A549 (cell line): Measurements from ENCODE around the gene CAMTA1. TPM values are rescaled to one million over a fixed set of nuclear protein-coding genes. Genes with fewer than 3 reads are reported as not detected.

Source experiments
- ATAC-seq, 2 experiments: fragments of 200-7000 bp in 1 of 2; fragments of >200 bp in 1 of 2; cut with Nextera tagmentation in 1 of 2; cut with Tn5 transposase in 1 of 2; 3 replicates each; pipeline versions ENCODE4 v1.8.0 to v1.9.1; 2018 to 2020; ENCODE audit warnings: mild to moderate bottlenecking in 1 of 2, moderate library complexity in 1 of 2
- CTCF ChIA-PET: fragments of 300-600 bp; sonication (Branson Sonifier 250); formaldehyde crosslinking; extraction: SDS; loops from one replicate; lab custom pipeline; 2021; ENCODE audit warnings: antibody characterized with exemption, inconsistent platforms; lab: Yijun Ruan, JAX
- POLR2A ChIA-PET: fragments of 350-600 bp; formaldehyde crosslinking; extraction: SDS; loops from one replicate; lab custom pipeline; 2021; ENCODE audit warnings: antibody characterized with exemption, inconsistent platforms; lab: Yijun Ruan, JAX
- DNase-seq, 2 experiments: peaks; one replicate each; pipeline versions ENCODE4 v3.0.0 to v3.0.0-alpha.2; 2011 to 2016; ENCODE audit warnings: low read depth in 1 of 2, low spot score in 1 of 2
- FAIRE-seq: peaks from 2 replicates; lab custom pipeline; 2011; peaks lifted over from hg19 to GRCh38; lab: Jason Lieb, UNC
- H3K27ac ChIP-seq, 2 experiments: fragments of >200 bp; sonication (Bioruptor Twin); formaldehyde crosslinking; 3 replicates each; pipeline ENCODE4 v1.5.1; 2016 to 2017
- H3K4me1 ChIP-seq: fragments of >200 bp; sonication (Bioruptor Twin); formaldehyde crosslinking; 3 replicates; pipeline ENCODE4 v1.6.1; 2016
- H3K4me2 ChIP-seq: fragments of >200 bp; sonication (Bioruptor Twin); formaldehyde crosslinking; 3 replicates; pipeline ENCODE4 v1.6.1; 2016
- H3K4me3 ChIP-seq: fragments of >200 bp; sonication (Bioruptor Twin); formaldehyde crosslinking; 3 replicates; pipeline ENCODE4 v1.5.1; 2016
- H3K9me3 ChIP-seq: fragments of >200 bp; sonication (Bioruptor Twin); formaldehyde crosslinking; 3 replicates; pipeline ENCODE4 v1.6.1; 2016
- CBX8 ChIP-seq: fragments of 200-600 bp; sonication (generic); IDR thresholded peaks from 2 replicates; pipeline ENCODE4 v1.6.1; 2016
- CHD2 ChIP-seq: fragments of 150-350 bp; IDR thresholded peaks from 2 replicates; pipeline ENCODE4 v1.6.1; 2014; ENCODE audit warnings: low read length; ENCODE audit not compliant: partially characterized antibody
- E2F6 ChIP-seq: IDR thresholded peaks from 2 replicates; pipeline ENCODE4 v1.6.1; 2012; ENCODE audit warnings: low read depth, borderline replicate concordance
- EHMT2 ChIP-seq: fragments of 200-600 bp; sonication (generic); IDR thresholded peaks from 2 replicates; pipeline ENCODE4 v1.6.1; 2016; ENCODE audit warnings: antibody characterized with exemption, low read depth, mild to moderate bottlenecking, moderate library complexity
- EP300 ChIP-seq, 2 experiments: fragments of >200 bp; sonication (Bioruptor Twin); formaldehyde crosslinking; IDR thresholded peaks; 2 replicates in 1 of 2; 3 replicates in 1 of 2; pipeline ENCODE4 v1.6.1; 2016 to 2017
- FOSB ChIP-seq: fragments of 250-450 bp; sonication (Bioruptor Pico); IDR thresholded peaks from 2 replicates; pipeline ENCODE4 v1.5.0; 2020; ENCODE audit warnings: mild to moderate bottlenecking, moderate library complexity
- FOXS1 ChIP-seq: fragments of 250-450 bp; sonication (Bioruptor Pico); IDR thresholded peaks from 2 replicates; pipeline ENCODE4 v1.5.0; 2020; ENCODE audit warnings: mild to moderate bottlenecking, moderate library complexity
- HMGXB4 ChIP-seq: fragments of 250-450 bp; sonication (Bioruptor Pico); IDR thresholded peaks from 2 replicates; pipeline ENCODE4 v1.5.0; 2021; ENCODE audit warnings: mild to moderate bottlenecking, moderate library complexity, borderline replicate concordance
- JUN ChIP-seq, 2 experiments: fragments of >200 bp; sonication (Bioruptor Twin); formaldehyde crosslinking; IDR thresholded peaks; 2 replicates in 1 of 2; 3 replicates in 1 of 2; pipeline ENCODE4 v1.6.1; 2016 to 2017
- JUNB ChIP-seq: fragments of >200 bp; sonication (Bioruptor Twin); formaldehyde crosslinking; IDR thresholded peaks from 2 replicates; pipeline ENCODE4 v1.6.1; 2016
- KDM1A ChIP-seq: fragments of 200-600 bp; sonication (generic); IDR thresholded peaks from 2 replicates; pipeline ENCODE4 v1.6.1; 2016; ENCODE audit warnings: low read depth, mild to moderate bottlenecking
- MAFK ChIP-seq: fragments of 450-650 bp; IDR thresholded peaks from 2 replicates; pipeline ENCODE4 v1.6.1; 2014; ENCODE audit not compliant: partially characterized antibody
- MAX ChIP-seq: IDR thresholded peaks from 2 replicates; pipeline ENCODE4 v1.6.1; 2012
- MYC ChIP-seq: IDR thresholded peaks from 2 replicates; pipeline ENCODE4 v1.6.1; 2012; ENCODE audit warnings: mild to moderate bottlenecking, inconsistent platforms, low read length, improper control_type of control experiment, borderline replicate concordance
- NFE2L2 ChIP-seq: fragments of 150-350 bp; conservative IDR thresholded peaks from 2 replicates; pipeline ENCODE4 v1.6.1; 2014; ENCODE audit warnings: low read length
- REST ChIP-seq: fragments of 200-600 bp; sonication (generic); IDR thresholded peaks from 2 replicates; pipeline ENCODE4 v1.6.1; 2016; ENCODE audit warnings: antibody characterized with exemption, mild to moderate bottlenecking, moderate library complexity
- RNF2 ChIP-seq: fragments of 200-600 bp; sonication (generic); IDR thresholded peaks from 2 replicates; pipeline ENCODE4 v1.6.1; 2016; ENCODE audit warnings: low read depth, mild to moderate bottlenecking, antibody characterized with exemption, moderate library complexity, borderline replicate concordance
- SREBF2 ChIP-seq: fragments of 450-650 bp; IDR thresholded peaks from 2 replicates; pipeline ENCODE4 v1.6.1; 2014; ENCODE audit warnings: mild to moderate bottlenecking, moderate library complexity
- TP53 ChIP-seq: fragments of 250-450 bp; sonication (Bioruptor Pico); IDR thresholded peaks from 2 replicates; pipeline ENCODE4 v1.5.0; 2021; ENCODE audit warnings: mild to moderate bottlenecking, moderate library complexity
- ZNF302 ChIP-seq: fragments of 250-450 bp; sonication (Bioruptor Pico); IDR thresholded peaks from 2 replicates; pipeline ENCODE4 v1.9.0; 2021; ENCODE audit warnings: inconsistent platforms, mild to moderate bottlenecking, moderate library complexity
- WGBS: methylation state at CpG from one replicate; pipeline ENCODE4 v1.1.6; 2017; ENCODE audit errors: missing lambda C conversion rate; 5-methylcytosine and 5-hydroxymethylcytosine counted together
- polyA plus RNA-seq, 4 experiments: library from polyadenylated mRNA; depleted of rRNA in 3 of 4; stranded (reverse); fragments of >200 nt; fragmentation: RNase III in 1 of 4; extraction: RNeasy Plus Mini Kit Qiagen cat#74134 plus additional on column Dnase treatment in 1 of 4; gene quantifications; 2 replicates in 3 of 4; 3 replicates in 1 of 4; pipeline ENCODE4 v1.2.3, GENCODE V29; 2011 to 2017

Gene CAMTA1
- polyA plus RNA-seq, 2 of the 4 experiments (the other 2 are of a cell fraction), result 58.8 to 75.0 TPM

- no peaks in the 10 kb centered on the region; the same call in 1 of the 3 replicates for H3K9me3 ChIP-seq
- H3K4me3 ChIP-seq, result no peak overlapping the region
- no peak overlapping the region for H3K27ac ChIP-seq
- ATAC-seq (no peak), DNase-seq (no peak), FAIRE-seq (no peak)
- H3K4me2 ChIP-seq, result no peak overlapping the region
- no peak for TF ChIP-seq E2F6
- no peak for TF ChIP-seq MAFK
- TF ChIP-seq NFE2L2, result no peak
- POLR2A ChIA-PET, result no interaction called here
- CTCF ChIA-PET, result interaction anchor here (0.7 kb wide), 1 partner anchor 56 kb away, joined by 3 read pairs; no protein-coding TSS in a partner anchor
- peaks cover 1% of the 10 kb centered on the region; the same call in 1 of the 3 replicates for H3K4me1 ChIP-seq
These were observed 211.1 kb downstream of the CAMTA1 start for GRCh38 chr1:6996371-6996770.

GRCh38 chr1:6996866-6997265, 211.6 kb downstream of the CAMTA1 start:
- no peaks in the 10 kb centered on the region for H3K4me1 ChIP-seq
- no peak for TF ChIP-seq CBX8
- TF ChIP-seq FOSB (CRISPR knock-in tag), result no peak
- TF ChIP-seq EP300 (IDR thresholded peaks at IDR 0.05), result no peak
- no peak for TF ChIP-seq TP53
- no peak for TF ChIP-seq MAX
- TF ChIP-seq SREBF2, result no peak
- TF ChIP-seq CHD2, result no peak
- no peak for TF ChIP-seq JUN (IDR thresholded peaks at IDR 0.05)
- TF ChIP-seq RNF2, result no peak
- TF ChIP-seq EHMT2, result no peak
- no peak for TF ChIP-seq KDM1A
- TF ChIP-seq MYC, result no peak
- TF ChIP-seq FOXS1 (CRISPR knock-in tag), result no peak
- TF ChIP-seq JUNB, result no peak
- TF ChIP-seq HMGXB4, result no peak
- TF ChIP-seq REST, result no peak
- TF ChIP-seq ZNF302 (CRISPR knock-in tag), result no peak
- TF ChIP-seq, all 56 proteins: peak for 0
- WGBS, result 67% methylated on average over 10 of the region's 10 CpGs
- no peak overlapping the region for H3K4me3 ChIP-seq
- FAIRE-seq, result no peak
- H3K9me3 ChIP-seq, result no peaks in the 10 kb centered on the region; the same call in 1 of the 3 replicates
- ChIA-PET POLR2A (no interaction called here), CTCF (interaction anchor here (0.7 kb wide), 2 partner anchors 57 to 82 kb away, joined by 3 read pairs; no protein-coding TSS in a partner anchor)
- H3K4me2 ChIP-seq, result no peak overlapping the region
- no peak for ATAC-seq
- H3K27ac ChIP-seq, result no peak overlapping the region
- no peak for DNase-seq
